SU-DHL-6 (cell line): ENCODE results near the gene GOLGA6B.

ENCODE experiments used
- EZH2phosphoT487 ChIP-seq: fragments of 200-600 bp; sonication (generic), shearing (Covaris generic); conservative IDR thresholded peaks from 2 replicates; pipeline ENCODE4 v1.6.1; 2018; ENCODE audit warnings: mild to moderate bottlenecking, antibody characterized with exemption, low read length, moderate library complexity, mixed read lengths
- TF ChIP-seq, protein P1 (sequence below): fragments of 200-600 bp; sonication (generic); IDR thresholded peaks from one replicate; pipeline ENCODE4 v1.5.1; 2017; ENCODE audit warnings: antibody characterized with exemption, mild to moderate bottlenecking, low read length, moderate library complexity; ENCODE audit not compliant: insufficient read depth, poor library complexity, severe bottlenecking

DNA sequence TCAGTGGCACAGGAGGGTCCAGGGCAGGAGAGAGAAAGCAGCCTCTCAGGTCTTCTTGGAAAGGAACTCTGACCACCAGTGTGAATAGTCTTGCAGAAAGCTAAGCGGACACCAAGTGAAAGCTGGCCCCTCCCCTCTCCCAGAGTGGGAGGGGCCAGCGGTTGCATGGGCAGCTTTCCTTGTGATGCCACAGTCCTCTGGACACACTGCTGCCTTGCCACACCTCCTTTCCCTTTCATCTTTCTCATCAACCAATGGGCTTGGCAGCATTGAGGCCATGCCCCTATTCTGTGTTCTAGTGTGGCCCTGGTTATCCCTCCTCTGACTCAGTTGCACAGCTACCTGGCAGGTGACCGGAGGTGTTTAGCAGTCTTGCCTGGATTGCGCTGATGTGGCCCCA is 49.7 kb upstream of the GOLGA6B start:
- TF ChIP-seq, protein P1, sequence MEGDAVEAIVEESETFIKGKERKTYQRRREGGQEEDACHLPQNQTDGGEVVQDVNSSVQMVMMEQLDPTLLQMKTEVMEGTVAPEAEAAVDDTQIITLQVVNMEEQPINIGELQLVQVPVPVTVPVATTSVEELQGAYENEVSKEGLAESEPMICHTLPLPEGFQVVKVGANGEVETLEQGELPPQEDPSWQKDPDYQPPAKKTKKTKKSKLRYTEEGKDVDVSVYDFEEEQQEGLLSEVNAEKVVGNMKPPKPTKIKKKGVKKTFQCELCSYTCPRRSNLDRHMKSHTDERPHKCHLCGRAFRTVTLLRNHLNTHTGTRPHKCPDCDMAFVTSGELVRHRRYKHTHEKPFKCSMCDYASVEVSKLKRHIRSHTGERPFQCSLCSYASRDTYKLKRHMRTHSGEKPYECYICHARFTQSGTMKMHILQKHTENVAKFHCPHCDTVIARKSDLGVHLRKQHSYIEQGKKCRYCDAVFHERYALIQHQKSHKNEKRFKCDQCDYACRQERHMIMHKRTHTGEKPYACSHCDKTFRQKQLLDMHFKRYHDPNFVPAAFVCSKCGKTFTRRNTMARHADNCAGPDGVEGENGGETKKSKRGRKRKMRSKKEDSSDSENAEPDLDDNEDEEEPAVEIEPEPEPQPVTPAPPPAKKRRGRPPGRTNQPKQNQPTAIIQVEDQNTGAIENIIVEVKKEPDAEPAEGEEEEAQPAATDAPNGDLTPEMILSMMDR = no peak
- no peak for TF ChIP-seq EZH2phosphoT487
